Measurements from ENCODE around the gene RAB25.
"Not testable (repeated sequence)": the region's sequence is repeated elsewhere in the genome, so short reads cannot be mapped to it uniquely, and the experiment has no call there.

RAB25 gene

DNA sequence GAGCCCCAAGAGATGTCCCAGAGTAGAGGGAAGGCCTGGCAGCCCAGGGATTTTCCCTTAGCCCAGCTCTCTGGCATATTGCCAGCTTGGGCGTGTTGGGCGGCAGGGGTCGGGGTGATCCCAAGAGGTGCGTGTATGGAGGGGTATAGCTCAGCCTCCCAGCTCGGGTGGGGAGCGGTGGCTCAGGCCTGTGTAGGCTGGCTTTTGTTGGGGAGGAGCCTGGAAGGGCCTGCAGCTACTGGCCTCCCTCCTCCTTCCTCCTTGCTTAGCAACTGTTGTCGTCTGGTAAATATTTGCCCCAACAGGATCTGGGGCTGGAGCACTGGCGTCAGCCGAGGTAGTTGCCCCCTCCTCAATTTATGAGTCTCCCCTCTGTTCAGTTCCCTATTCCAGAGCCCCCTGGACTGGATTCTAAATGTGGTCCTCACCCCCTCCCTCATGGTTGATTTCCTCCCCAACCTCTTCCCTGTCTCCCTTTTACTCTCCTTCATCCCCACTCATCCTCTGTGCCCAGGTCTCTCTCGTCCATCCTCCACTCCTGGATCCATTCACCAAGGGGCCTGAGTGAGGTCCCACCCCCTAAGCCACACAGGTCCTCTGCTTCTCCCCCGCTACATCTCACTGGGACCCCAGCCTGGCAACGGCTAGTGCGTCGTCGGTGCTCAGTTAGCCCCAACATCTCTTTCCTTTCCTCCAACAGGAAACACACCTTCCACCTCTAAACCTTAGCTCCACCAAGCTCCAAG, 43.3 kb downstream of the RAB25 start:
- peak; percentile 82 for DNase-seq

DNA sequence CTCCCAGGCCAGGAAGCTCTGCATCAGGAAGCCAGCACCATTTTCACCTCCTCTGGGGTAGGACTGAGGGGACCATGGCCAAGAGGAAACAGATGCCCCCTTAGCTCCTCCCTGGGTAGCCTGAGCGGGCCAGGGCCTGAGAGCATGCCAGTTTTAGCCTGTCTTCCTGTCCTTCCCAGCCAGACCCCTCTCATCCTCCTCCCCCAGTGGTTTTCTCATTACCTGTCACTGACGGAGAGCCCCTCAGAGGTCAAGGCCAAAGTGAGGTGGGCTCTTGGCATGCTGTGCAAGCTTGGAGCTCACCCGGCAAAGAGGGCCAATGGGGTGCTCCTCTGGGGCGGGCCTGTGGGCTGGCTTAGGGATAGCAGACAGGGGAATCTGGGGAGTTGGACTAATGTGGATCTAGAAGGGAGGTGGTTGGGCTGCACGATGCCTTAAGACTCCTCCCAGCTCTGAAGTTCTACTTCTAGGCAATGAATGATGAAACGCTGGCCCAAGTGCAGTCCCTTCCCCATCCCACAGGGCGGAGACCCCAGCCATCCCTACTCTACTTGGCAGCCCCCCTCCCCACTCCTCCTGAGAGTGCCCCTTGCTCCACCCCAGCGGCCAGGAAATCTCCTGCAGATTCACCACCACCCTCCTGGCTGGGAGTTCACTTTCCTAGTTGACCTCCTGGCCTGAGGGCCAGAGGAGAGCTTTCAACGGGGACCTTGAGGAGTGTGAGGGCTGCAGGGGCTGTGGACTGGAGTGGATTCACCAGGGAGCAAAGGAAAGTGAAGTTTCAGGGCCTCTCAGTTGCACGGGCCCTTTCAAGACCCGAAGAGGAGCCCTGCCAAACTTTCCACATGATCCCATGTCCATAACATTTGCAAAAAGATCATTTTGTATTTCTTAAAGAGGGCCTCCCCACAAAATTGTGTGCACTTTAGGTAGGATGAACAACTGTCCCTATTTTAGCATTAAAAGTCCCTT, 44.2 kb downstream of the RAB25 start:
- no peak for DNase-seq

GRCh38 chr1:156106624-156107488, 45.9 kb downstream of the RAB25 start:
- no peak for DNase-seq

GRCh38 chr1:156108057-156108456, 47.1 kb downstream of the RAB25 start:
- no peak for DNase-seq

DNA sequence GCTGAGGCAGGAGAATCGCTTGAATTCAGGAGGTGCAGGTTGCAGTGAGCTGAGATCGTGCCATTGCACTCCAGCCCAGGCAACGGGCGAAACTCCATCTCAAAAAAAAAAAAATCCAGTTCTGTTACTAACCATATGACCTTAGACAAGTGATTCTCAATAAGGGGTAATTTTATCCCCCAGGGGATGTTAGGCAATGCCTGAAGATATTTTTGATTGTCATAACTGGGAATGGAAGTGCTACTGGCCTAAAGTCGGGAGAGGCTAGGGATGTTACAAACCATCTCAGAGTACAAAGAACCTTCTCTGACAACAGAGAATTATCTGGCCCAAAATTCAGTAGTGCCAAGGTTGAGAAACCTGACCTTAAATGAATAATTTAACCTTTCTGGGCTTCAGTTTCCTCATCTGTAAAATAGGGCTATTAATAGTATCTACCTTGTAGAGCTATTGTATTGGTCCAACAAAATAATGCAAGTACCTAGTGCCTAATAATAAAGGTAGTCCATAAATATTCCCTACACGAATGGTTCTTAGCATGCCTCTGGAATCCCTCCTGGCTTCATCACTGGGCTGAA, 47.8 kb downstream of the RAB25 start:
- DNase-seq, result no peak

DNA sequence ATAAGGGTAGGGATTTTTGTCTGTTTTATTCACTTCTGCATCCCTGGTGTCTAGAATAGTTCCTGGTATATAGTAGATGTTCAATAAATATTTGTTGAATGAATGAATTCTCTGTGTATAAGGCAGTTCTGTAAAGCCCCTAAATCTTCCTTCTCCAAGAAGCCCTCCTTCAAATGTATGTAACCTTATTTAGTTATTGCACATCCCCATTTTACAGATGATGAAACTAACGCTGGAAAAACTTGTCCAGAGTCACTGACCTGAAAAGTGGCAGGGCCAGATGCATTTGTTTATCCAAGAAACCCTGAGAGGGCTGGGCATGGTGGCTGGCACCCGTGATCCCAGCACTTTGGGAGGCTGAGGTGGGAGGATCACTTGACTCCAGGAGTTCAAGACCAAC, 49.3 kb downstream of the RAB25 start:
- no peak for DNase-seq

GRCh38 chr1:156111355-156111962, 50.5 kb downstream of the RAB25 start:
- no peak for DNase-seq

DNA sequence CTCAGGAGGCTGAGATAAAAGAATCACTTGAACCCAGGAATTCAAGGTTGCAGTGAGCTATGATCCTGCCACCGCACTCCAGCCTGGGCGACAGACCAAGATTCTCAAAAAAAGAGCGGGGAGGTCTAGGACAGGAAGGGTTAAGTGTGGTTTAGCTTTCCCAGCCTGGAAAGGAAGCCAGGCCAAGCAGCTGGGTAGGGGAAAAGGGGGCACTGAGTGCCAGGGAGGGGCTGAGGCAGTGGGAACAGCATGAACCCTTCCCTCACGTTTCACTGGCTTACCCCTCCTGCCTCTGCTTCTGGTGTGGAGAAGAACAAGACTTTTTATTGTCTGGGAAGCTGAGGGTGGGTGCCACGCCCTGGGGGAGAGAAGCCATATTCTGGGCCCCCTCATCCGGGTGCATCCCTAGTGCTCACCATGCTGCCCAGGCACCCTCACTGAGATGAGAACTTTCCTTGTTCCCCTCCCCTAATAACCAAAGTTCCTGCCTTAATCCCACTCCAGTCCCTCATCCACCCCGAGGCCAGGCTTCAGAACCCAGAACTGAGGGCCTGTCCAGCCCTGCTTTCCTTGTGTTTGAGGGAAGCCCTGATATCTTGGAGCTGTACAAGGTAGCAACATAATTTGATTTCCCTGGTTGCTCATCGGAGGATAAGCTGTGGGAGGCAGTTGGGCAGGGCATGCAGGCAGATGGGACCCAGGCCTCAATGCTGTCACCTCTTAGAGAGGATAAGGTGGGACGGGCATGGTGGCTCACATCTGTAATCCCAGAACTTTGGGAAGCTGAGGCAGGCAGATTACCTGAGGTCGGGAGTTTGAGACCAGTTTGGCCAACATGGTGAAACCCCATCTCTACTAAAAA, 51.5 kb downstream of the RAB25 start:
- DNase-seq, result no peak

- no peak for DNase-seq
These were observed 52.5 kb downstream of the RAB25 start for GRCh38 chr1:156113282-156113950.

- peak; percentile 91 for DNase-seq
These were observed 53.4 kb downstream of the RAB25 start, which contains the start of gene LMNA for GRCh38 chr1:156114101-156114918. Gene LMNA (plus strand): TSS chr1:156114711. CDS start chr1:156114919, 208 bp downstream.

GRCh38 chr1:156114919-156115513, 54.1 kb downstream of the RAB25 start:
- no peak for DNase-seq

DNA sequence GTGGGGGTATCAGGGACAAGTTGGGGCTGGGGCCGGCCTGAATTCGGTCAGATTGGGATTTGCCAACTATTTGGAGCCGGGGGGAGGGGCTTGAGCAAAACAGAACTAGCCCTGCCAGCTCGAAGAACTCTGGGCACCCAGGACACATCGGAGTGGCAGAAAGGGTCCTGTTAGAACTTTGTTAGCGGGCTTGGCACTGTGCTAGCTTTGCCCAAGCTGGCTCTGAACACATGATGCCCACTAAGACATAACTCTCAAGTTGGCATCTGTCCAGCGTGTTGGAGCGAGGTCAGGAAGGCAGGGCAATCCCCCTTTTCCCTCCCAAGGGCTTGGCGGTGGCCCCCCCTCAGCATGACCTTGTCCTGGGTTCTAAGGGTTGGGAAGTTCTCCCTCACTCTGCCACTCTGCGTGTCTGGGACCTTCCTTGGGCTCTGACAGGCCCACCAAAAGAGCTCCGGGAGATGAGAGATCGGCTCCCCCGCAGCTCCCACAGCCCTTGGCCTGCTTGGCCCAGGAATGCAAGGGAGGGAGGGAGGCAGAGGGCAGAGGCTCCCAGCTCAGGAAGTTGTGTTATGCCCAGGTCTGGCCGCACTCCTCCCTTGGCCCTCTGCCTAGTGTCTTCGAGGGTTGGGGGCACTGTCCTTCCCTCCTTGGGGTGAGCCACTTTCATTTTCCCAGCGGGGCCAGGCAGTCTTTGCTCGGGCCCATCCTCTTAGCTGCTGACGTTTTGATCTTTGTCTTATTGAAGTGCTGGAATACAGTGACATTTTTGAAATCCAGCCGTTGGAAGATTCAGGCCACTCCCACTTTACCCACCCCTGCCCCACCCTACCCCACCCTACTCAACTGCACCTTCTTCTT, 54.8 kb downstream of the RAB25 start:
- DNase-seq, result no peak

DNA sequence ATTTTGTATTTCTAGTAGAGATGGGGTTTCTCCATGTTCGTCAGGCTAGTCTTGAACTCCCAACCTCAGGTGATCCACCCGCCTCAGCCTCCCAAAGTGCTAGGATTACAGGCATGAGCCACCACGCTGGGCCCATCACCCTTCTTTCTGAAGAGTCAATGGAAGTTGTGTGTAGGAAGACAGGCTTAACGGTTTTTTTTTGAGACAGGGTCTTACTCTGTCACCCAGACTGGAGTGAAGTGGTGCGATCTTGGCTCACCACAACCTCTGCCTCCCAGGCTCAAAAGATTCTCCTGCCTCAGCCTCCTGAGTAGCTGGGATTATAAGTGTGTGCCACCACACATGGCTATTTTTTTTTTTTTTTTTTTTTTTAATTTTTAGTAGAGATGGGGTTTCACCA, 55.8 kb downstream of the RAB25 start:
- not testable (repeated sequence) for DNase-seq

DNA sequence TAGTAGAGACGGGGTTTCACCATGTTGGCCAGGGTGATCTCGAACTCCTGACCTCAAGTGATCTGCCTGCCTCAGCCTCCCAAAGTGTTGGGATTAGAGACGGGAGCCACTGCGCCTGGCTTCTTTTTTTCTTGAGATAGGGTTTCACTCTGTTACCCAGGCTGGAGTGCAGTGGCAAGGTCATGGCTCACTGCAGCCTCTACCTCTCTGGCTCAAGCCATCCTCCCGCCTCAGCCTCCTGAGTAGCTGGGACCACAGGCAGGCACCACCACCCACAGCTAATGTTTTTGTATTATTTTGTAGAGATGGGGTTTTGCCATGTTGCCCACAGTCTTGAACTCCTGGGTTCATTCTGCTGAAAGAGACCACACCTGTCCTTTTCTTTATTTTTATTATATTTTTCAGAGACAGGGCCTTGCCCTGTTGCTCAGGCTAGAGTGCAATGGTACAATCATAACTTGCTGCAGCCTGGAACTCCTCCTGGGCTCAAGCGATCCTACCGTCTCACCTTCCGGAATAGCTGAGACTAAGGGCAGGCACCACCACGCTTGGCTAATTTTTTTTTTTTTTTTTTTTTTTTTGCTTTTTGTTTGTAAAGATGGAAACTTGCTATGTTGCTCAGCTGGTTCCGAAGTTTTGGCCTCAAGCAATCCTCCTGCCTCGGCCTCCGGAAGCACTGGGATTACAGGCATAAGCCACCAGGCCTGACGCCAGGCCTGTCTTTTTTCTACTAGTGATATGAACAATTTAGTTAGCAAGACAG, 56.6 kb downstream of the RAB25 start:
- no peak for DNase-seq

DNA sequence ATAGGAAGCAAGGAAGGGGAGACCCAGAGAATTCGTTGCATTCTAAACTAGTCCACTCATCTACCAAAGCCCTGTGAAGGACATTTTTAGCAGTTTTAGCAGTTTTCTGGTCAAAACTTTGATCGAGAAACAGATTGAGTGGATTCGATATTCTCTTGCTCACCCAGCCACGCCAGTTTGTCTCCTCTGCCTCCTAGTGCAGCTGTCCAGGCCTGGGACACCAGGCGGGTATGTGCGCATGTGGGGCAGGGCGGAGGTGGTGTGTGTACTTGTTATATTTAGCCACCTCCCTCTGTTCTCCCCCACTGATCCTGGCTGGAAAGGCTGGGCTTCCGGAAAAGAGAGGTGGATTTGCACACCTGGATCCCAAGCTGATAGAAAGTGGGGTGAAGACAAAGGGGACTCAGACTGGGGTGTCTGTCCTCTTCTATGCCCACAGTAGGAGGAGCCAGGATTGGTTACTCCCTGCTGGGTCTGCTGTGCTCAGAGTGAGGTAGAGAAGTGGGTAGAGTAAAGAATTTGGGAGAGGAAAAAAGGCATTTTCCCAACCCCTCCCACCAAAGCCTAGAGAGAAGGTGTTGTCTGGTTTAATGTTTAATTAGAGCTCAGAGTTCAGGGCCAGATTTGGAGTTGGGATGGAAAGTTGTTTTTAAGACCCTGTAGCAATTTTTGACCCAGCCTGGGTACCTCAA, 57.4 kb downstream of the RAB25 start:
- DNase-seq, result no peak

- peak; percentile 69 for DNase-seq
These were observed 58.7 kb downstream of the RAB25 start for GRCh38 chr1:156119503-156120209.
